Omental fat pad (tissue), 4 donors: ENCODE measurements around the gene TM9SF2. TPM values are rescaled to one million over a fixed set of nuclear protein-coding genes. Genes with fewer than 3 reads are reported as not detected.

ENCODE experiments used
- ATAC-seq: fragments of 150-250 bp; one replicate; pipeline ENCODE4 v1.9.1; 2016; ENCODE audit warnings: mild to moderate bottlenecking, moderate library complexity; ENCODE audit not compliant: low FRiP score
- DNase-seq: peaks from one replicate; pipeline ENCODE4 v3.0.0-alpha.2; 2019; ENCODE audit warnings: low spot score
- CTCF ChIP-seq, 3 donors: fragments of 450-650 bp; IDR thresholded peaks; one replicate each; pipeline ENCODE4 v1.5.1; 2016 to 2017; ENCODE audit warnings: antibody characterized with exemption in 3 of 3, mild to moderate bottlenecking in 3 of 3, moderate library complexity in 2 of 3
- total RNA-seq, 4 donors: library from RNA; depleted of rRNA; stranded (reverse); fragments of >200 nt; gene quantifications; one replicate each; pipeline ENCODE4 v1.1.0, GENCODE V29; 2016

Gene TM9SF2
- total RNA-seq, 4 donors from 2014 or later = 72.1 to 92.0 (median 88.4) TPM

GRCh38 chr13:99506634-99507033, 5.4 kb downstream of the TM9SF2 start:
- TF ChIP-seq CTCF (IDR thresholded peaks at IDR 0.05) = no peak
- no peak for ATAC-seq
- no peak for DNase-seq

GRCh38 chr13:99507054-99507453, 5.8 kb downstream of the TM9SF2 start:
- ATAC-seq = no peak
- DNase-seq = no peak
- TF ChIP-seq CTCF (IDR thresholded peaks at IDR 0.05) = no peak

- no peak for ATAC-seq
- no peak for TF ChIP-seq CTCF (IDR thresholded peaks at IDR 0.05)
These were observed 6.3 kb downstream of the TM9SF2 start for GRCh38 chr13:99507551-99507950.

GRCh38 chr13:99507986-99508385, 6.7 kb downstream of the TM9SF2 start:
- no peak for DNase-seq
- no peak for ATAC-seq
- no peak for TF ChIP-seq CTCF (IDR thresholded peaks at IDR 0.05)

More at GRCh38 chr13:99507551-99507950, 6.3 kb downstream of the TM9SF2 start:
- no peak for DNase-seq

- no peak for TF ChIP-seq CTCF (IDR thresholded peaks at IDR 0.05)
- DNase-seq = no peak
- no peak for ATAC-seq
These were observed 8.2 kb downstream of the TM9SF2 start for GRCh38 chr13:99509479-99509878.

GRCh38 chr13:99514801-99515200, 13.5 kb downstream of the TM9SF2 start:
- no peak for TF ChIP-seq CTCF (IDR thresholded peaks at IDR 0.05)
- ATAC-seq (no peak), DNase-seq (no peak)

- ATAC-seq (no peak), DNase-seq (no peak)
- TF ChIP-seq CTCF (IDR thresholded peaks at IDR 0.05) = no peak
These were observed 15.1 kb downstream of the TM9SF2 start for GRCh38 chr13:99516153-99516929.
